ENCODE measurements around the gene ARID1B.

GRCh38 chr6:157211603-157212455 is 434.7 kb downstream of the ARID1B start:
- TF ChIP-seq POLR2A (IDR thresholded peaks at IDR 0.05) (no peak), CTCF (IDR thresholded peaks at IDR 0.05) (no peak), EP300 (IDR thresholded peaks at IDR 0.05) (no peak)
